K562 (cell line): ENCODE results near the gene GSTA2. TPM values are rescaled to one million over a fixed set of nuclear protein-coding genes. Genes with fewer than 3 reads are reported as not detected.
A peak's percentile ranks its signal among the peaks of the same experiment; 100 is the strongest.
"Not testable (repeated sequence)": the region's sequence is repeated elsewhere in the genome, so short reads cannot be mapped to it uniquely, and the experiment has no call there.

ENCODE experiments used
- ATAC-seq: fragments of 200-7000 bp; cut with Tn5 transposase; 3 replicates; pipeline ENCODE4 v1.9.1; 2020; ENCODE audit warnings: moderate library complexity
- BruUV-seq: library from RNA; stranded (reverse); fragments of 400-500 nt; replicated peaks from 2 replicates; lab custom pipeline; 2021; lab: Mats Ljungman, UMichigan
- CTCF ChIA-PET: fragments of 300-600 bp; formaldehyde crosslinking; extraction: SDS; loops from one replicate; lab custom pipeline; 2021; ENCODE audit warnings: low intra/inter-chr PET ratio; lab: Yijun Ruan, JAX
- POLR2A ChIA-PET: fragments of 300-600, 350-650 bp; sonication (Branson Sonifier 250); formaldehyde crosslinking; extraction: SDS; loops from one replicate; lab custom pipeline; 2021; ENCODE audit warnings: antibody characterized with exemption, inconsistent platforms; lab: Yijun Ruan, JAX
- DNase-seq, 4 experiments: peaks; one replicate each; pipeline versions ENCODE4 v3.0.0 to v3.0.0-alpha.2; 2011 to 2018; ENCODE audit warnings: low spot score in 3 of 4, mixed read lengths in 3 of 4; ENCODE audit errors: extremely low read depth in 1 of 4
- FAIRE-seq: peaks from 2 replicates; lab custom pipeline; 2011; peaks lifted over from hg19 to GRCh38; lab: Jason Lieb, UNC
- H2AFZ ChIP-seq: 2 replicates; pipeline ENCODE4 v1.6.0; 2011; ENCODE audit warnings: low read depth, low read length, control low read depth, inconsistent platforms
- H3K27ac ChIP-seq: fragments of 200-600 bp; 3 replicates; pipeline ENCODE4 v1.8.0; 2011; ENCODE audit warnings: low read depth, mild to moderate bottlenecking, control low read depth, inconsistent platforms, low read length, moderate library complexity, mixed read lengths; ENCODE audit errors: extremely low read depth
- H3K27me3 ChIP-seq, 2 experiments: fragments of 300-600 bp in 1 of 2; 2 replicates in 1 of 2; 3 replicates in 1 of 2; pipeline versions ENCODE4 v1.6.0 to v1.8.0; 2011; ENCODE audit warnings: inconsistent platforms in 2 of 2, low read length in 2 of 2, mild to moderate bottlenecking in 1 of 2, mixed read lengths in 1 of 2, moderate library complexity in 1 of 2; ENCODE audit not compliant: control insufficient read depth in 2 of 2, insufficient read depth in 2 of 2
- H3K36me3 ChIP-seq: fragments of 300-600 bp; 3 replicates; pipeline ENCODE4 v1.8.0; 2011; ENCODE audit warnings: mild to moderate bottlenecking, low read length, inconsistent platforms; ENCODE audit not compliant: control insufficient read depth, insufficient read depth
- H3K4me1 ChIP-seq, 2 experiments: fragments of 200-600 bp in 1 of 2; replicated peaks in 1 of 2; 2 replicates in 1 of 2; 3 replicates in 1 of 2; pipeline versions ENCODE4 v1.5.1 to v1.8.0; 2011; ENCODE audit warnings: inconsistent platforms in 2 of 2, low read length in 2 of 2, mild to moderate bottlenecking in 1 of 2, mixed read lengths in 1 of 2, moderate library complexity in 1 of 2; ENCODE audit not compliant: control insufficient read depth in 2 of 2, insufficient read depth in 2 of 2
- H3K4me2 ChIP-seq: 2 replicates; pipeline ENCODE4 v1.6.1; 2011; ENCODE audit warnings: low read length, control low read depth, inconsistent platforms, mixed read lengths; ENCODE audit not compliant: insufficient read depth
- H3K4me3 ChIP-seq: fragments of 200-600 bp; sonication (generic), shearing (Covaris generic); 2 replicates; pipeline ENCODE4 v1.5.1; 2016; ENCODE audit warnings: control low read depth, inconsistent platforms
- H3K79me2 ChIP-seq: fragments of 200-600 bp; 3 replicates; pipeline ENCODE4 v1.8.0; 2011; ENCODE audit warnings: low read length, inconsistent platforms; ENCODE audit not compliant: control insufficient read depth, insufficient read depth
- H3K9ac ChIP-seq, 2 experiments: 2 replicates each; pipeline versions ENCODE4 v1.6.0 to v1.6.1; 2011; ENCODE audit warnings: low read depth in 2 of 2, low read length in 2 of 2, control low read depth in 1 of 2, inconsistent platforms in 1 of 2, mild to moderate bottlenecking in 1 of 2, mixed read lengths in 1 of 2; ENCODE audit not compliant: insufficient read depth in 1 of 2
- H3K9me1 ChIP-seq: one replicate; pipeline ENCODE4 v1.6.0; 2011; ENCODE audit warnings: inconsistent platforms, mild to moderate bottlenecking, low read length, moderate library complexity; ENCODE audit not compliant: control insufficient read depth, insufficient read depth
- H3K9me3 ChIP-seq: replicated peaks from 2 replicates; pipeline ENCODE4 v1.5.1; 2011; ENCODE audit warnings: low read depth, low read length, inconsistent platforms; ENCODE audit not compliant: control insufficient read depth, insufficient read depth
- H4K20me1 ChIP-seq: replicated peaks from 2 replicates; pipeline ENCODE4 v1.6.1; 2011; ENCODE audit warnings: low read length, inconsistent platforms, mixed read lengths; ENCODE audit not compliant: control insufficient read depth, insufficient read depth
- CBFA2T3 ChIP-seq: fragments of 450-650 bp; IDR thresholded peaks from 2 replicates; pipeline ENCODE4 v1.6.1; 2017
- DPF2 ChIP-seq: fragments of 450-650 bp; IDR thresholded peaks from 2 replicates; pipeline ENCODE4 v1.6.1; 2016
- ETV6 ChIP-seq, 3 experiments: fragments of 150-350 bp in 1 of 3; sonication (generic) in 1 of 3; formaldehyde crosslinking in 1 of 3; IDR thresholded peaks; 2 replicates each; pipeline versions ENCODE4 v1.6.1 to v1.8.0; 2014 to 2022; ENCODE audit warnings: borderline replicate concordance in 2 of 3, low read depth in 2 of 3, antibody characterized with exemption in 1 of 3, low read length in 1 of 3, mild to moderate bottlenecking in 1 of 3, missing genetic modification reagents in 1 of 3
- WGBS: fragments of 100-300 bp; shearing (Covaris generic); methylation state at CpG from one replicate; pipeline ENCODE4 v1.1.6; 2016; ENCODE audit warnings: low coverage, mixed read lengths; ENCODE audit not compliant: insufficient coverage; ENCODE audit errors: missing lambda C conversion rate; 5-methylcytosine and 5-hydroxymethylcytosine counted together
- in situ Hi-C: fragments of 300-500 bp; cut with MboI; formaldehyde crosslinking; loops from 4 replicates; pipeline ENCODE4 v1.15.0; 2018; ENCODE audit warnings: inconsistent platforms, mixed read lengths
- intact Hi-C: fragments of 100-400 bp; cut with micrococcal nuclease; formaldehyde crosslinking; loops from 2 replicates; pipeline ENCODE4 v1.14.2; 2022
- polyA plus RNA-seq, 8 experiments: library from polyadenylated mRNA; depleted of rRNA in 4 of 8; stranded (reverse) in 5 of 8; unstranded in 3 of 8; fragments of >200 nt; fragmentation: Nextera tagmentation in 2 of 8; fragmentation: Illumina TruSeq in 1 of 8; extraction: Ambion mirVana in 2 of 8; extraction: Trizol in 1 of 8; gene quantifications; 2 replicates each; pipeline versions ENCODE4 v1.2.1 to v1.2.3, GENCODE V29; 2011 to 2014; ENCODE audit warnings: inconsistent platforms in 1 of 8, missing spikeins in 1 of 8
- total RNA-seq, 7 experiments: library from RNA; depleted of rRNA in 6 of 7; stranded (reverse); fragments of >200 nt in 6 of 7; fragmentation: Illumina TruSeq in 2 of 7; extraction: Trizol in 2 of 7; gene quantifications; 2 replicates each; pipeline versions ENCODE4 v1.2.1 to v1.2.3, GENCODE V29; 2011 to 2021; ENCODE audit warnings: low replicate concordance in 1 of 7

Gene GSTA2
- total and polyA plus RNA-seq, 9 of the 15 experiments (the other 6 are each of a cell fraction or from before 2014, with no cell fraction given): 0.11 to 0.24 (median 0.14) TPM; not detected in 3

DNA sequence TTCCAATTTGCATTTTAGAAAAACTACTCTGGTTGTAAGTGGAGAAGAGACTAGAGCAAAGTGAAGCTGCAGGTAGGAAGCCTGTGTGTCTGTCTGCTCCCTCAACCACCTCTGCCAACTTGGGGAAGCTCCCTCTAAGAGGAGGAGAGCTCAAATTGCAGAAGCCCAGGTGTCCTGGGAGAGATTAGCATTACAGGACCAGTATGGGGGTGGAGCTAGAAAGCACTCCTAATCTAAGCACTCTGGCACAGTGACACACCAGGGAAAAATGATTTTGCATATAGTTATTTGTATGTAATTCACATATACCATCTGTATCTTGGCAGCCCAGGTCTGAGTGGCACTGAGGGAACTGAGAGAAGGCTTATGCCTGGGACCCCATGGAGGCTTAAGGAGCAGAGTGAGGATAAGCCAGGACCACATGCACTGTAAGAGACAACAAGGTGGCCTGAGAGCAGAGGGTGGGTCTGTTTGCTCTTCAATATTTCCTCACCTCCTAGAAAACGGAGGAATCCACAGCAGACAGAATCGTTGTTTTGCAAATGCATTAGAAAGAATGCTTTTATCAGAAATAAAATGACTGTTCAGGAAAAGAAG lies 13.6 kb downstream of the GSTA2 start:
- DNase-seq (peak in 1 of 4 experiments; percentile 38), FAIRE-seq (no peak), ATAC-seq (peak; percentile 62)
- Histone ChIP-seq H4K20me1 (no peaks in the 10 kb centered on the region), H3K36me3 (no peaks in the 10 kb centered on the region), H3K79me2 (no peaks in the 10 kb centered on the region), H3K4me3 (no peak overlapping the region), H3K9ac (no peak overlapping the region), H3K9me1 (no peaks in the 10 kb centered on the region), H3K4me2 (no peak overlapping the region), H3K27me3 (peaks cover 0 to 4% of the 10 kb centered on the region in 2 experiments; a peak in 1 of 5 replicates), H2AFZ (no peak overlapping the region), H3K27ac (no peak overlapping the region), H3K9me3 (no peaks in the 10 kb centered on the region), H3K4me1 (peaks cover 0 to 7% of the 10 kb centered on the region in 2 experiments; a peak in 2 of 5 replicates)
- POLR2A ChIA-PET: no interaction called here
- intact Hi-C loops (no loop called here), in situ Hi-C loops (no loop called here)
- WGBS: 0% methylated on average over 2 of the region's 2 CpGs
- BruUV-seq: no TSS peak
- CTCF ChIA-PET: interaction anchor here (0.7 kb wide), 1 partner anchor 25 kb away, joined by 3 read pairs; no protein-coding TSS in a partner anchor
- TF ChIP-seq CBFA2T3: peak; percentile 22; the same call in 1 of the 2 replicates
- TF ChIP-seq DPF2: no peak
- no peak for TF ChIP-seq ETV6 (IDR thresholded peaks at IDR 0.05; ENCODE audit: borderline replicate concordance in 1 of 2, low read depth in 2 of 2, low read length in 1 of 2)
- no peak for TF ChIP-seq ETV6 (CRISPR knock-in tag; IDR thresholded peaks at IDR 0.05; ENCODE audit: borderline replicate concordance)

DNA sequence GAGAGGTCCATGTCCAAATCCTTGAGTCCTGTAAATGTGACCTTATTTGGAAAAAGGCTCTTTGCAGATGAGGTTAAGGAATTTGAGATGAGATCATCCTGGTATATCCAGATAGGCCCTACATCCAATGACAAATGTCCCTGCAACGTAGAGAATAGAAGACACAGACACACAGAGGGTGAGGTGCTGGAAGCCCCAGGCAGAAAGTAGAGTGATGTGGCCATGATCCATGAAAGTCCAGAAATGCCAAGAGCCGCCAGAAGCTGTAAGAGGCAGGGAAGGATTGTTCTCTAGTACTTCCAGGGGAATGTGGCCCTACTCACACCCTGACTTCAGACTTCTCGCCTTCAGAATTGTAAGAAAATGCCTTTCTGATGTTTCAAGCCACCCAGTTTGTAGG lies 16.0 kb downstream of the GSTA2 start:
- H2AFZ ChIP-seq, H3K27me3 ChIP-seq, H3K4me1 ChIP-seq, POLR2A ChIA-PET, H3K27ac ChIP-seq, ATAC-seq, H3K79me2 ChIP-seq, H3K9me1 ChIP-seq, H3K36me3 ChIP-seq, H3K4me3 ChIP-seq, in situ Hi-C loops, FAIRE-seq, H4K20me1 ChIP-seq, CTCF ChIA-PET, H3K9ac ChIP-seq, intact Hi-C loops, H3K4me2 ChIP-seq, DNase-seq, BruUV-seq, H3K9me3 ChIP-seq: not testable (repeated sequence)
- WGBS: 8% methylated on average over 3 of the region's 3 CpGs
